Activated CD4-positive, alpha-beta T cell treated with anti-CD3 and anti-CD28 coated beads, Interleukin-2, amount 50 U/mL, for 1 hour (primary cell): Measurements from ENCODE around the gene ATXN1.
"Not testable (repeated sequence)": the region's sequence is repeated elsewhere in the genome, so short reads cannot be mapped to it uniquely, and the experiment has no call there.

ENCODE experiments used
- DNase-seq: peaks from one replicate; pipeline ENCODE4 v3.0.0-alpha.2; 2020

ATXN1 gene

GRCh38 chr6:16760516-16761470, at the start of gene ATXN1:
Gene ATXN1, minus strand, starts transcription at chr6:16761460.
- DNase-seq, result peak; percentile 44

GRCh38 chr6:16810411-16810810, 49.2 kb upstream of the ATXN1 start:
- DNase-seq, result no peak

DNA sequence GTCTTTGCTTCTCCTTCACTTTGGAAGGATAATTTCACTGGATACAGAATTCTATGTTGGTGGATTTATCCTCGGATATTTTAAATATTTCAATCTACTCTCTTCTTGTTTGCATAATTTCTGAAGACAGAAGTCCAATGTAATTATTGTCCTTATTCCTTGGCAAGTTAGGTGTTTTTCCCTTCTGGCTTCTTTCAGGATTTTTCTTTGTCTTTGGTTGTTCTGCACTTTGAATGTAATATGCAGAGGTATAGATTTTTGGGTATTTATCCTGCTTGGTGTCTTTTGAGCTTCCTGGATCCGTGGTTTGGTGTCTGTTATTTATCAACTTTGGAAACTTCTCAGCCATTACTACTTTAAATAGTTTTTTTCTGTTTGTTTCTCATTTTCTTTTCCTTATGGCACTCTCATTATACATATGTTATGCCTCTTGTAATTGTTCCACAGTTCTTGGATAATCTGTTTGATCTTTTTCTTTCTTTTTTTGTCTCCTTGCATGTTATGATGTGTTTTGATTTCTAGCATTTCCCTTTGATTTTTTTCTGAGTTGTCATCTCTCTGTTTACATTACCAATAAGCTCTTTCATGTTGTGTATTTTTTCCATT, 48.6 kb upstream of the ATXN1 start:
- no peak for DNase-seq

GRCh38 chr6:16807956-16808355, 46.7 kb upstream of the ATXN1 start:
- DNase-seq, result no peak

- no peak for DNase-seq
Measured at GRCh38 chr6:16806363-16806762, 45.1 kb upstream of the ATXN1 start.

GRCh38 chr6:16805243-16805950, 44.1 kb upstream of the ATXN1 start:
- DNase-seq, result no peak

DNA sequence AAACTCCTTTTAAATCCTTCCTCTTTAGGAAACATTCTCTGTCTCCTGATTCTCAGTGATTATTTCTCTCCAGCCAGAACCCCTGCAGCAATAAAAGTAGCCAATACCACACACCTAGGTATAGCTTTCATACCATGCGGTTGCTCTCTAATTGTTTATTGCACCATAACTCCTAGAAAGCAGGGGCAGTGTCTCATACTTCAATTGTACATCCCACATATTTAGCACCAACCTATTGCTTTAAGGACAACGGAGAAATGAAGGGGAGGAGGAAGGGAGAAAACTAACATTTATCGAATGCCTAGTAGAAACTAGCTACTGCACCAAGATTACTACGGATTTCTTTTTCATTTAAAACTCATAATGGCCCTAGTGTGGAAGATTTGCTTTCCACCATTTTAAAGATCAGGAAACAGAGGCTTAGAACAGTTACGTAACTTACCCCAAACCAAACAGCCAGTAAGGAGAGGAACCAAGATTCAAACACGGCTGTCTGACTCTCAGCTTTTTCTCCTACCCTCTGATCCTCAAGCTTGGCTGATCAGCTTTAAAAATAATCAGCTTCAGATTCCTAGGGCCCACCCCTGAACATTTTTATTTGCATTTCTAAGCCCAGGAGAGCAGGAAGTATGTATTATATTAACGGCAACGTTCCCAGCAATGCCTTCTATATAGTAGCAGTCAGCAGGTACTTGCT, 43.4 kb upstream of the ATXN1 start:
- DNase-seq, result no peak

- no peak for DNase-seq
Measured at GRCh38 chr6:16803294-16804200, 42.3 kb upstream of the ATXN1 start.

DNA sequence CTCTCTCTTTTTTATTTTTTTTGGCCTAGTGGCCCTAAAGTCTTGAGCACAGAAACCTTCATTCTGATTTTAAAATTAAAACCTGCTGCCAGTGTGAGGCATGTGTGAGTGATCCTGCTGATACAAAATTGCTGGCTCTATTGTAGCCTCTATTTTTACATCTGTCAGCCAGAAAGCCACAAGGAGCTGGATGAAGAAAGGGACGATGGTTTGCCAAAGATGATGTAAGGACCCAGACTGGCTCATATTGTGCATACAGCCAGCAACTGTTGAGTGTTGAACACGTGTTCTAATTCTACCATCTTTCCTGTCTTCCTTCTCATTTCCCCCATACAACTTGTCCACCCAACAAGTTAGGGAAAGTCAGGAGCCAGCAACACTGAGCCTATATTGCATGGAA, 40.8 kb upstream of the ATXN1 start:
- no peak for DNase-seq

- no peak for DNase-seq
Measured at GRCh38 chr6:16800942-16801341, 39.7 kb upstream of the ATXN1 start.

- DNase-seq, result no peak
Measured at GRCh38 chr6:16800341-16800740, 39.1 kb upstream of the ATXN1 start.

DNA sequence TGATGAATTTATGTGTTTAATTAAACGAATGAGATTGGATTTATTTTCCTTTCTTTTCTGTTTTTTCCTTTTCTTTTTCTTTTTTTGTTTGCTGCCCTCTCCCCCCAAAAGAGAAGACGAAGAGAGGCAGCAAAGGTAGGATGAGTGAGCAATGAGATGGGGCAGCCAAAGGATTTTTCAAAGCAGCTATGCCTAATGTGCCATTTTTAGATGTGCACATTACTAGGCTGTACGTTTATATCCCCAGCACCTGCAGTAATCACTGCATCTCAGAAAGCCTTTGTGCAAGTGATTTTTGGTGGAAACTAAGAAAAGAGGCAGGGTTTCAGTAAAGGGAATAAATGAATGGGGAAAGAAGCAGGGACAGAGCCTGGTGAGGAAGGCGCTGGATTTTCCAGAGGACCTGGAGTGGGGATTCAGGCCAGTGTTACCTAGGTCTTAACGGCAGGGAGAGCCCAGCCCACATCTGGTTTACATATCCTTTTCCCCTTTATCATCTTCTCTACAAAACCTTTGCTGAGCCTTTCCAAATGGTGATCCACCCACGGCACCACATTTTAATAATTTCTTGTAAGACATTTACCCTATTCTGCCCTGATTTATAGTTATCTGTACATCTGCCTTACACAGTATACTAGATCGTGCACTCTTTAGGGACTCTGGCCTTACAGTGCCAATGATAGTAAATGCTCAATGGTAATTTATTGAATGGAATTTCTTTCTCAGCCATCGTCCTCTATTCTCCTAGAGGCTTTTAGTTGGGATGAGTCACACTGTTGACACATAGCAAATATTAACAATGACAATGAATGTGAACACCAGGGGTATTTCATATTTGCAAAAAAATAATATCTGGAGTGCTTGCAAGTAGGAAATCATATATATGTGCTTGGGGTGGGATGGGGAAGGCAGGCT, 38.3 kb upstream of the ATXN1 start:
- DNase-seq, result no peak

DNA sequence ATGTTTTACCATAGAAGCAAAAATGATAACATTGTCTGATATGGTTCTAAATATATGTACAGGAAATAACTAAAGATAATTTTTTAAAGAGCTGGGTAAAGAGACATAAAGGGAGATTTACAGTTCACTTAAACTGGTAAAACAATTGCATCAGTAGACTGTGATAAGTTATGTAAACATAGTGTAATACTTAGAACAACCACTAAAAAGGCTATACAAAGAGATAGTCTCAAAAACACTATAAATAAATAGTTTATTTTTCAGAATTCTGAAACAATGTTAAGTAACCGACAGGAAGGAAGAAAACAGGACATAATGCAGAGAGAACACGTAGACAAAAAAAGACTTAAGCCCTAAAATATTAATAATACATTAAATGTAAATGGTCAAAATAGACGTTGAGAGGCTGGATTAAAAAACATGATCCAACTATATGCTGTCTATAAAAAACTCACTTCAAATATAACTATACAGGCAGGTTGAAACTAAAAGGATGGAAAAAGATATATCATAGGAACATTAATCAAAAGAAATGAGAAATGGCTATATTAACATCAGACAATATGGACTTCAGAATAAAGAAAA, 32.7 kb upstream of the ATXN1 start:
- DNase-seq, result no peak

DNA sequence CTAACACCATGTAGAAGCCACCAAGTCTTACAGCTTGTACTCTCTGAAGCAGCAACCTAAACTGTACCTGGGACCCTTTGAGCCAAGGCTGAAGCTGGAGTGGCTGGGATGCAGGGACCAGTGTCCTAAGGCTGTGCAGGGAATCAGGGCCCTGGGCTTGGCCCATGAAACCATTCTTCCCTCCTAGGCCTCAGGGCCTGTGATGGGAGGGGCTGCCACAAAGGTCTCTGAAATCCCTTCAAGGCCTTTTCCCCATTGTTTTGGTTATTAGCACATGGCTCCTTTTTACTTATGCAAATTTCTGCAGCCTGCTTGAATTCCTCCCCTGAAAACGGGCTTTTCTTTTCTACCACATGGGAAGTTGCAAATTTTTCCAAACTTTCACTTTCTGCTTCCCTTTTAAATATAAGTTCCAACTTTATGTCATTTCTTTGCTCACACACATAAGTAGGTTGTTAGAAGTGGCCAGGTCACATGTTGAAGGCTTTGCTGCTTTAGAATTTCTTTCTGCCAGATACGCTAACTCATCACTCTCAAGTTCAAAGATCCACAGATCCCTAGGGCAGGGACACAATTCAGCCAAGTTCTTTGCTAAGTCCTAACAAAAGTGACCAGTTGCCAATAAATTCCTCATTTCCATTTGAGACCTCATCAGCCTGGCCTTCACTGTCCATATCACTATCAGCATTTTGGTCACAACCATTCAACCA, 28.2 kb upstream of the ATXN1 start:
- no peak for DNase-seq

GRCh38 chr6:16787128-16787682, 25.9 kb upstream of the ATXN1 start:
- DNase-seq, result no peak

DNA sequence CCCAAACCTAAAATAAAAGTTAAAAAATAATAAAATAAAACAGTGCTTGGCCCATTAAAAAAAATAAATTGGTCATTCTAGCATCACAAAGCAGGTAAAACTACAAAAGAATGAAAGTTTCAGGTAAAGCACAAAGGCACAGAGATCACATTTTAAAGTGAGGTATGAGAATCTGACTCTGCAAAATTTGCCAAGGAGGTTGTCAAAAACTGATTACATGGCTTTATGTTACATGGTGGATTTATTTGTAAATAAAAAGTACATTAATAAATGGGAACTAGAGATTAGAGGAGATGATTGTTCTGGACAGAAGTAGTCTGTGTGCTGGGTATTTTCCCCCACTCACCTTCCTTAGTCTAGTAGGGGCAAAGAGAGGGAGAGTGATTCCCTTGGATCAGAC, 24.2 kb upstream of the ATXN1 start:
- no peak for DNase-seq

- DNase-seq, result not testable (repeated sequence)
Measured at GRCh38 chr6:16784957-16785356, 23.7 kb upstream of the ATXN1 start.

GRCh38 chr6:16783952-16784565, 22.8 kb upstream of the ATXN1 start:
- DNase-seq, result no peak

DNA sequence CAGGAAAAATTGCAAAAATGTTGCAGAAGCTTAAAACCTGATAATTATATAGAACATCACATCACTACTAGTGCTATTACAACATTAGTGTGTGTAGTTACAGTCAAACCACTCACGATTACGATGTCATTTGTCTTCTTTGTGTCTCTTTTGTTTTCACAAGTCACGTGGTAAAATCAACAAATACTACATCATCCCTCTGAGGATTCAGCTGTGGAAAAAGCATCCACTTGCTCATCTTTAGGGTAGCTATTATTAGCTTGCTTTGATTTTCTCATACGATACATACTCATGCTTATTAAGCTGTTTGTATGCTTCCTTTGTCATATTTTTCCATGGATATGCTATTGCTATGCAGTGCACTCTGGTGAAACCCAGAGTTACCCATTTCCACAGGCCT, 22.2 kb upstream of the ATXN1 start:
- no peak for DNase-seq
